ENCODE measurements around the gene IER5. TPM values are rescaled to one million over a fixed set of nuclear protein-coding genes. Genes with fewer than 3 reads are reported as not detected.
"Not testable (repeated sequence)": the region's sequence is repeated elsewhere in the genome, so short reads cannot be mapped to it uniquely, and the experiment has no call there.

Gene IER5
- total RNA-seq (10 to 100 TPM; 52.3 to 57.2 TPM), polyA plus RNA-seq (29.0 TPM)

GRCh38 chr1:181088079-181089016, at the start of gene IER5:
IER5 (plus strand) TSS chr1:181088700; CDS start chr1:181088903, 203 bp downstream.
- DNase-seq, result peak; percentile 89 to 98 (median 93)

GRCh38 chr1:181040284-181040865, 48.1 kb upstream of the IER5 start:
- Histone ChIP-seq H3K27ac (ENCODE audit: low read depth, low read length) (no peak overlapping the region), H3K27me3 (ENCODE audit: insufficient read depth, low read length, poor library complexity, severe bottlenecking) (no peaks in the 10 kb centered on the region), H3K36me3 (ENCODE audit: insufficient read depth, low read length) (peaks cover 7% of the 10 kb centered on the region), H3K4me1 (ENCODE audit: insufficient read depth, low read length) (peaks cover 45% of the 10 kb centered on the region), H3K9me3 (ENCODE audit: low read length) (no peaks in the 10 kb centered on the region), H3K4me3 (ENCODE audit: low read length) (no peak overlapping the region)
- Mint-ChIP-seq H3K27me3 (no peaks in the 10 kb centered on the region), H3K9me3 (no peaks in the 10 kb centered on the region), H3K27ac (peak overlapping the region in 3 of 8 donors; percentile 14 to 62 (median 53)), H3K4me1 (peaks cover 69 to 86% (median 81%) of the 10 kb centered on the region in 3 donors), H3K4me3 (no peak overlapping the region), H3K36me3 (peaks cover 14 to 65% (median 14%) of the 10 kb centered on the region in 3 donors)
- ChIA-PET POLR2A (no interaction called here), CTCF (interaction anchor here (0.6 to 4.9 kb wide), 4 partner anchors 48 to 102 kb away, joined by 3 to 76 read pairs (median 6); partner anchors contain the start of gene IER5)
- no peak for DNase-seq

More at GRCh38 chr1:181088079-181089016, at the start of gene IER5:
- Mint-ChIP-seq H3K4me3 (peak within 1 kb of the TSS; percentile 96 to 100 (median 99)), H3K36me3 (peaks cover 0 to 32% (median 0%) of the 10 kb centered on the region in 3 donors), H3K27ac (peak within 1 kb of the TSS; percentile 98 to 100 (median 99)), H3K4me1 (peaks cover 32 to 45% (median 43%) of the 10 kb centered on the region in 3 donors), H3K9me3 (peaks cover 0 to 3% (median 0%) of the 10 kb centered on the region in 5 donors), H3K27me3 (peaks cover 0 to 6% of the 10 kb centered on the region in 2 donors)
- peak within 1 kb of the TSS; percentile 88 for H3K4me3 ChIP-seq (ENCODE audit: low read length)
- ChIA-PET CTCF (interaction anchor here (0.7 to 5.7 kb wide), 4 partner anchors 17 to 76 kb away, joined by 3 to 70 read pairs (median 40); no protein-coding TSS in a partner anchor), POLR2A (interaction anchor here (0.7 to 5.5 kb wide), 12 partner anchors 12 to 586 kb away, joined by 3 to 111 read pairs (median 4); partner anchors contain the start of genes ACBD6, MR1, STX6 and XPR1)
- no peaks in the 10 kb centered on the region for H3K27me3 ChIP-seq (ENCODE audit: insufficient read depth, low read length, poor library complexity, severe bottlenecking)
- H3K36me3 ChIP-seq (ENCODE audit: insufficient read depth, low read length), result no peaks in the 10 kb centered on the region
- H3K4me1 ChIP-seq (ENCODE audit: insufficient read depth, low read length), result peaks cover 27% of the 10 kb centered on the region
- H3K9me3 ChIP-seq (ENCODE audit: low read length), result no peaks in the 10 kb centered on the region
- peak within 1 kb of the TSS; percentile 99 for H3K27ac ChIP-seq (ENCODE audit: low read depth, low read length)

GRCh38 chr1:181043025-181043888, 45.2 kb upstream of the IER5 start:
- Mint-ChIP-seq H3K36me3 (peaks cover 13 to 58% (median 17%) of the 10 kb centered on the region in 3 donors), H3K4me1 (peaks cover 44 to 65% (median 56%) of the 10 kb centered on the region in 3 donors), H3K4me3 (peak overlapping the region in 2 of 7 donors; percentile 20 to 51), H3K27me3 (no peaks in the 10 kb centered on the region), H3K9me3 (no peaks in the 10 kb centered on the region), H3K27ac (peak overlapping the region in 6 of 8 donors; percentile 12 to 71 (median 62))
- Histone ChIP-seq H3K9me3 (ENCODE audit: low read length) (no peaks in the 10 kb centered on the region), H3K27ac (ENCODE audit: low read depth, low read length) (no peak overlapping the region), H3K27me3 (ENCODE audit: insufficient read depth, low read length, poor library complexity, severe bottlenecking) (no peaks in the 10 kb centered on the region), H3K4me1 (ENCODE audit: insufficient read depth, low read length) (peaks cover 16% of the 10 kb centered on the region), H3K36me3 (ENCODE audit: insufficient read depth, low read length) (peaks cover 7% of the 10 kb centered on the region), H3K4me3 (ENCODE audit: low read length) (no peak overlapping the region)
- CTCF ChIA-PET, result interaction anchor here (0.7 to 1.9 kb wide), 4 partner anchors 9 to 124 kb away, joined by 3 to 4 read pairs (median 3); partner anchors contain the start of gene MR1
- DNase-seq, result no peak
- POLR2A ChIA-PET, result no interaction called here

- H3K9me3 ChIP-seq (ENCODE audit: low read length), result no peaks in the 10 kb centered on the region
- ChIA-PET CTCF (interaction anchor here (1.0 to 1.9 kb wide), 3 partner anchors 10 to 98 kb away, joined by 3 to 5 read pairs (median 4); no protein-coding TSS in a partner anchor), POLR2A (no interaction called here)
- H3K4me3 ChIP-seq (ENCODE audit: low read length), result no peak overlapping the region
- no peaks in the 10 kb centered on the region for H3K27me3 ChIP-seq (ENCODE audit: insufficient read depth, low read length, poor library complexity, severe bottlenecking)
- peaks cover 7% of the 10 kb centered on the region for H3K36me3 ChIP-seq (ENCODE audit: insufficient read depth, low read length)
- H3K4me1 Mint-ChIP-seq, result peaks cover 35 to 53% (median 45%) of the 10 kb centered on the region in 3 donors
- H3K27ac Mint-ChIP-seq, result peak overlapping the region in 7 of 8 donors; percentile 73 to 96 (median 88)
- no peaks in the 10 kb centered on the region for H3K9me3 Mint-ChIP-seq
- peaks cover 9% of the 10 kb centered on the region for H3K4me1 ChIP-seq (ENCODE audit: insufficient read depth, low read length)
- peak in 4 of 5 donors; percentile 12 to 63 (median 23) for DNase-seq
- no peak overlapping the region for H3K27ac ChIP-seq (ENCODE audit: low read depth, low read length)
- no peaks in the 10 kb centered on the region for H3K27me3 Mint-ChIP-seq
- H3K4me3 Mint-ChIP-seq, result peak overlapping the region in 3 of 7 donors; percentile 6 to 40 (median 24)
- H3K36me3 Mint-ChIP-seq, result peaks cover 12 to 57% (median 14%) of the 10 kb centered on the region in 3 donors
These were observed 44.0 kb upstream of the IER5 start for GRCh38 chr1:181044449-181044966.

GRCh38 chr1:181045946-181046345, 42.6 kb upstream of the IER5 start:
- H3K27me3 ChIP-seq (ENCODE audit: insufficient read depth, low read length, poor library complexity, severe bottlenecking); POLR2A ChIA-PET; H3K27me3 Mint-ChIP-seq; H3K9me3 Mint-ChIP-seq; H3K4me3 Mint-ChIP-seq; H3K9me3 ChIP-seq (ENCODE audit: low read length); H3K4me1 ChIP-seq (ENCODE audit: insufficient read depth, low read length); DNase-seq; H3K4me3 ChIP-seq (ENCODE audit: low read length); H3K36me3 ChIP-seq (ENCODE audit: insufficient read depth, low read length); H3K27ac ChIP-seq (ENCODE audit: low read depth, low read length); CTCF ChIA-PET: not testable (repeated sequence)
- peaks cover 6 to 57% (median 17%) of the 10 kb centered on the region in 3 donors for H3K36me3 Mint-ChIP-seq
- peaks cover 27 to 43% (median 35%) of the 10 kb centered on the region in 3 donors for H3K4me1 Mint-ChIP-seq
- peak overlapping the region in 1 of 8 donors; percentile 51 for H3K27ac Mint-ChIP-seq

GRCh38 chr1:181049378-181049777, 39.1 kb upstream of the IER5 start:
- no peaks in the 10 kb centered on the region for H3K27me3 ChIP-seq (ENCODE audit: insufficient read depth, low read length, poor library complexity, severe bottlenecking)
- ChIA-PET CTCF (no interaction called here), POLR2A (no interaction called here)
- H3K27ac ChIP-seq (ENCODE audit: low read depth, low read length), result no peak overlapping the region
- peak overlapping the region in 2 of 8 donors; percentile 7 to 55 for H3K27ac Mint-ChIP-seq
- H3K4me3 ChIP-seq (ENCODE audit: low read length), result no peak overlapping the region
- H3K4me1 Mint-ChIP-seq, result peaks cover 9 to 15% (median 13%) of the 10 kb centered on the region in 3 donors
- H3K4me3 Mint-ChIP-seq, result no peak overlapping the region
- no peak for DNase-seq
- no peaks in the 10 kb centered on the region for H3K27me3 Mint-ChIP-seq
- H3K4me1 ChIP-seq (ENCODE audit: insufficient read depth, low read length), result no peaks in the 10 kb centered on the region
- no peaks in the 10 kb centered on the region for H3K9me3 Mint-ChIP-seq
- peaks cover 6 to 64% (median 17%) of the 10 kb centered on the region in 3 donors for H3K36me3 Mint-ChIP-seq
- no peaks in the 10 kb centered on the region for H3K36me3 ChIP-seq (ENCODE audit: insufficient read depth, low read length)
- no peaks in the 10 kb centered on the region for H3K9me3 ChIP-seq (ENCODE audit: low read length)

- POLR2A ChIA-PET, result no interaction called here
- no peaks in the 10 kb centered on the region for H3K9me3 ChIP-seq (ENCODE audit: low read length)
- Mint-ChIP-seq H3K9me3 (no peaks in the 10 kb centered on the region), H3K36me3 (peaks cover 3 to 71% (median 18%) of the 10 kb centered on the region in 3 donors), H3K27ac (peak overlapping the region in 2 of 8 donors; percentile 23 to 35), H3K27me3 (no peaks in the 10 kb centered on the region), H3K4me3 (no peak overlapping the region), H3K4me1 (peaks cover 2 to 13% (median 7%) of the 10 kb centered on the region in 3 donors)
- CTCF ChIA-PET, result interaction anchor here (1.0 to 2.2 kb wide), 2 partner anchors 12 to 92 kb away, joined by 3 to 5 read pairs; no protein-coding TSS in a partner anchor
- no peak overlapping the region for H3K4me3 ChIP-seq (ENCODE audit: low read length)
- no peak overlapping the region for H3K27ac ChIP-seq (ENCODE audit: low read depth, low read length)
- no peaks in the 10 kb centered on the region for H3K4me1 ChIP-seq (ENCODE audit: insufficient read depth, low read length)
- DNase-seq, result no peak
- no peaks in the 10 kb centered on the region for H3K27me3 ChIP-seq (ENCODE audit: insufficient read depth, low read length, poor library complexity, severe bottlenecking)
- no peaks in the 10 kb centered on the region for H3K36me3 ChIP-seq (ENCODE audit: insufficient read depth, low read length)
These were observed 37.6 kb upstream of the IER5 start for GRCh38 chr1:181050922-181051321.
